ENCODE data around the gene RASGEF1B.

- TF ChIP-seq POLR2A (IDR thresholded peaks at IDR 0.05): no peak
- TF ChIP-seq, protein P1, sequence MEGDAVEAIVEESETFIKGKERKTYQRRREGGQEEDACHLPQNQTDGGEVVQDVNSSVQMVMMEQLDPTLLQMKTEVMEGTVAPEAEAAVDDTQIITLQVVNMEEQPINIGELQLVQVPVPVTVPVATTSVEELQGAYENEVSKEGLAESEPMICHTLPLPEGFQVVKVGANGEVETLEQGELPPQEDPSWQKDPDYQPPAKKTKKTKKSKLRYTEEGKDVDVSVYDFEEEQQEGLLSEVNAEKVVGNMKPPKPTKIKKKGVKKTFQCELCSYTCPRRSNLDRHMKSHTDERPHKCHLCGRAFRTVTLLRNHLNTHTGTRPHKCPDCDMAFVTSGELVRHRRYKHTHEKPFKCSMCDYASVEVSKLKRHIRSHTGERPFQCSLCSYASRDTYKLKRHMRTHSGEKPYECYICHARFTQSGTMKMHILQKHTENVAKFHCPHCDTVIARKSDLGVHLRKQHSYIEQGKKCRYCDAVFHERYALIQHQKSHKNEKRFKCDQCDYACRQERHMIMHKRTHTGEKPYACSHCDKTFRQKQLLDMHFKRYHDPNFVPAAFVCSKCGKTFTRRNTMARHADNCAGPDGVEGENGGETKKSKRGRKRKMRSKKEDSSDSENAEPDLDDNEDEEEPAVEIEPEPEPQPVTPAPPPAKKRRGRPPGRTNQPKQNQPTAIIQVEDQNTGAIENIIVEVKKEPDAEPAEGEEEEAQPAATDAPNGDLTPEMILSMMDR (IDR thresholded peaks at IDR 0.05): no peak
Measured at GRCh38 chr4:81447566-81448229, 24.0 kb downstream of the RASGEF1B start.
